ENCODE measurements around the gene OMD. TPM values are rescaled to one million over a fixed set of nuclear protein-coding genes. Genes with fewer than 3 reads are reported as not detected.

Gene OMD
- total and polyA plus RNA-seq, 2 of the 8 experiments (the other 6 are each of a cell fraction or from before 2014, with no cell fraction given) = not detected

- H3K9ac ChIP-seq (replicated peaks in 1 of 4; ENCODE audit: extremely low read depth in 1 of 4, low read depth in 3 of 4, low read length in 3 of 4) = no peak overlapping the region
- 73% methylated on average over 1 of the region's 1 CpG; no CpG with 5 or more reads in 1 of the 2 experiments for WGBS, 2 experiments (ENCODE audit: extremely low coverage in 1 of 2, insufficient coverage in 1 of 2, insufficient read length in 1 of 2, insufficient replicate concordance in 2 of 2, low coverage in 1 of 2, low lambda C conversion rate in 2 of 2, missing lambda C conversion rate in 1 of 2)
- DNase-seq (ENCODE audit: low read depth in 1 of 2, low spot score in 2 of 2) (no peak), FAIRE-seq (no peak)
- no peaks in the 10 kb centered on the region for H3K79me1 ChIP-seq (ENCODE audit: low read depth, low read length)
- H2BK120ac ChIP-seq (replicated peaks; ENCODE audit: low read depth, low read length) = no peak overlapping the region
- H4K20me1 ChIP-seq (replicated peaks in 1 of 2; ENCODE audit: control insufficient read depth in 1 of 2, insufficient read depth in 2 of 2, low read length in 2 of 2) = no peaks in the 10 kb centered on the region
- ChIA-PET CTCF (ENCODE audit: partially characterized antibody) (no interaction called here), POLR2A (ENCODE audit: partially characterized antibody) (no interaction called here)
- H4K91ac ChIP-seq (replicated peaks; ENCODE audit: insufficient read length, low read length) = no peak overlapping the region
- no peaks in the 10 kb centered on the region for H3K27me3 ChIP-seq (replicated peaks in 1 of 4; ENCODE audit: control insufficient read depth in 3 of 4, extremely low read depth in 1 of 4, insufficient read depth in 3 of 4, low read length in 3 of 4)
- no peak overlapping the region for H2AFZ ChIP-seq (ENCODE audit: low read length)
- H2BK15ac ChIP-seq (ENCODE audit: low read length) = no peak overlapping the region
- no peak overlapping the region for H3K56ac ChIP-seq (replicated peaks; ENCODE audit: insufficient read length, low read depth, low read length)
- H4K5ac ChIP-seq (ENCODE audit: insufficient read length, low read depth, low read length) = no peak overlapping the region
- no peak overlapping the region for H2BK5ac ChIP-seq (ENCODE audit: low read depth, low read length)
- no peak overlapping the region for H4K8ac ChIP-seq (ENCODE audit: extremely low read depth, insufficient read depth, low read length)
- no peak overlapping the region for H2BK12ac ChIP-seq (ENCODE audit: low read depth, low read length)
- H3K4ac ChIP-seq (replicated peaks; ENCODE audit: insufficient read length, low read depth, low read length) = no peak overlapping the region
- H3K27ac ChIP-seq (ENCODE audit: low read depth, low read length) = no peak overlapping the region
- no peak overlapping the region for H3K14ac ChIP-seq (ENCODE audit: insufficient read length)
- H3K79me2 ChIP-seq (ENCODE audit: control insufficient read depth in 1 of 2, insufficient read depth in 2 of 2, low read length in 2 of 2) = no peaks in the 10 kb centered on the region
- no peak overlapping the region for H3K18ac ChIP-seq (ENCODE audit: extremely low read depth, low read length)
- H3K4me3 ChIP-seq (ENCODE audit: extremely low read depth in 1 of 4, insufficient read depth in 2 of 4, low read depth in 3 of 4, low read length in 4 of 4) = no peak overlapping the region
- no peak overlapping the region for H2AK5ac ChIP-seq (ENCODE audit: low read depth, low read length)
- H2BK20ac ChIP-seq (ENCODE audit: low read length) = no peak overlapping the region
- no peak overlapping the region for H3K4me2 ChIP-seq (ENCODE audit: insufficient read depth in 1 of 2, low read depth in 2 of 2, low read length in 2 of 2)
- H3K23me2 ChIP-seq (ENCODE audit: low read depth, low read length) = no peaks in the 10 kb centered on the region
- no peak overlapping the region for H3K23ac ChIP-seq (ENCODE audit: insufficient read length)
- H3K4me1 ChIP-seq (replicated peaks in 1 of 4; ENCODE audit: control insufficient read depth in 3 of 4, insufficient read depth in 4 of 4, low read length in 3 of 4) = no peaks in the 10 kb centered on the region
- no peaks in the 10 kb centered on the region for H3K36me3 ChIP-seq (ENCODE audit: control insufficient read depth in 2 of 4, insufficient read depth in 4 of 4, low read length in 3 of 4)
- no peaks in the 10 kb centered on the region for H3K9me3 ChIP-seq (ENCODE audit: insufficient read depth in 2 of 2, low read depth in 1 of 2, low read length in 1 of 2)
- TF ChIP-seq, protein P1, sequence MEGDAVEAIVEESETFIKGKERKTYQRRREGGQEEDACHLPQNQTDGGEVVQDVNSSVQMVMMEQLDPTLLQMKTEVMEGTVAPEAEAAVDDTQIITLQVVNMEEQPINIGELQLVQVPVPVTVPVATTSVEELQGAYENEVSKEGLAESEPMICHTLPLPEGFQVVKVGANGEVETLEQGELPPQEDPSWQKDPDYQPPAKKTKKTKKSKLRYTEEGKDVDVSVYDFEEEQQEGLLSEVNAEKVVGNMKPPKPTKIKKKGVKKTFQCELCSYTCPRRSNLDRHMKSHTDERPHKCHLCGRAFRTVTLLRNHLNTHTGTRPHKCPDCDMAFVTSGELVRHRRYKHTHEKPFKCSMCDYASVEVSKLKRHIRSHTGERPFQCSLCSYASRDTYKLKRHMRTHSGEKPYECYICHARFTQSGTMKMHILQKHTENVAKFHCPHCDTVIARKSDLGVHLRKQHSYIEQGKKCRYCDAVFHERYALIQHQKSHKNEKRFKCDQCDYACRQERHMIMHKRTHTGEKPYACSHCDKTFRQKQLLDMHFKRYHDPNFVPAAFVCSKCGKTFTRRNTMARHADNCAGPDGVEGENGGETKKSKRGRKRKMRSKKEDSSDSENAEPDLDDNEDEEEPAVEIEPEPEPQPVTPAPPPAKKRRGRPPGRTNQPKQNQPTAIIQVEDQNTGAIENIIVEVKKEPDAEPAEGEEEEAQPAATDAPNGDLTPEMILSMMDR (IDR thresholded peaks at IDR 0.05; ENCODE audit: control extremely low read depth in 1 of 3, insufficient read depth in 1 of 3, low read depth in 1 of 3, low read length in 3 of 3) = no peak
- TF ChIP-seq CBX5 (IDR thresholded peaks at IDR 0.05; ENCODE audit: low read depth, low read length) = no peak
- no peak for TF ChIP-seq BCL11A (IDR thresholded peaks at IDR 0.05; ENCODE audit: low read depth in 2 of 2, low read length in 2 of 2)
- TF ChIP-seq RNF2 (IDR thresholded peaks at IDR 0.05; ENCODE audit: borderline replicate concordance, low read depth, low read length, missing control alignments, poor library complexity, severe bottlenecking) = no peak
- TF ChIP-seq CBX8 (IDR thresholded peaks at IDR 0.05; ENCODE audit: borderline replicate concordance, low read depth, low read length) = no peak
- no peak for TF ChIP-seq PHF8 (conservative IDR thresholded peaks at IDR 0.05; ENCODE audit: low read depth, low read length)
- no peak for TF ChIP-seq NRF1 (IDR thresholded peaks at IDR 0.05; ENCODE audit: low read depth, low read length)
- TF ChIP-seq SIX5 (IDR thresholded peaks at IDR 0.05; ENCODE audit: low read depth, low read length) = no peak
- no peak for TF ChIP-seq GTF2F1 (IDR thresholded peaks at IDR 0.05; ENCODE audit: borderline replicate concordance, low read depth, low read length)
- TF ChIP-seq BRCA1 (IDR thresholded peaks at IDR 0.05; ENCODE audit: low read depth, low read length) = no peak
- no peak for TF ChIP-seq RAD21 (IDR thresholded peaks at IDR 0.05 in 1 of 2, conservative IDR thresholded peaks at IDR 0.05 in 1 of 2; ENCODE audit: low read depth in 2 of 2, low read length in 2 of 2)
- no peak for TF ChIP-seq CEBPB (IDR thresholded peaks at IDR 0.05; ENCODE audit: low read depth, low read length)
Measured at GRCh38 chr9:92395617-92396016, 28.7 kb downstream of the OMD start.

Measured in H1 (cell line).